Loucy (cell line): ENCODE results near the gene CARD8.

ENCODE experiments used
- EZH2phosphoT487 ChIP-seq: fragments of 200-600 bp; IDR thresholded peaks from 2 replicates; pipeline ENCODE4 v1.6.1; 2018; ENCODE audit warnings: antibody characterized with exemption, mild to moderate bottlenecking, moderate library complexity, borderline replicate concordance
- TF ChIP-seq, protein P1 (sequence below): fragments of 200-600 bp; sonication (generic); conservative IDR thresholded peaks from 2 replicates; pipeline ENCODE4 v1.5.1; 2014; ENCODE audit warnings: mild to moderate bottlenecking, antibody characterized with exemption, low read length

DNA sequence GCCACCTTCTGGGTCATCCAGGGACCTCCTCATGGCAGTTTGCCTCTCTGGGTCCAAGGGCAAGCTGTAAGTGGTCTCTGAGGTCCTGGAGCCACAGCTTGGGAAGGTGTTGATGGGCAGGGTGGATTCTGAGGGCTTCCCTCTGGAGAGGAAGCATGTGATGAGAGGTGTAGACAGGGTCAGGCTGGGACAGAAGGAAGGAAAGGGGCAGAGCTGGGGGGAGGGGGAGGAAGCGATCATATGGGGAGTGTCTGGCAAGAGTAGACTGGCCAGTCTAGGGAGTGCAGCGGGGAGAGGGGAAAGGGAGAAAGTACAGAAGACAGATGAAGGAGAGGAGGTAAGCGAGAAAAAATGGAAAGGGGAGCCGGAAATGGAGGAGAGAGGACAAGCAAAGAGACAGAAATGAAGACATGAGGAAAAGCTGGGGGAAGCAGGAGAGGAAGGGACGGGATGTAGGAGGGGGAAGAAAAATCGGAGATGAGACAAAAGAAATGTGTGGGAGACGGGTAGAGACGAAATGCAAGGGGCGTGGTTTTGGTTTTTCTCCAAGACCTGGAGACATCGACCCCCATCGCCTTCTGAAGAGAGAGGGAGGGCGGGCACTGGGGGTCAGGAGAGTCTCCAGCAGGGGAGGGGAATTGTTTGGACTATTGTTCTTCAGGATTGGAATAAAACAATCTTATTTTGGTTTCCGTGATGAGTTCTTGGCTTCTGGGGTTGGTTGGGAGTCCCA is 58.6 kb downstream of the CARD8 start:
- TF ChIP-seq, protein P1, sequence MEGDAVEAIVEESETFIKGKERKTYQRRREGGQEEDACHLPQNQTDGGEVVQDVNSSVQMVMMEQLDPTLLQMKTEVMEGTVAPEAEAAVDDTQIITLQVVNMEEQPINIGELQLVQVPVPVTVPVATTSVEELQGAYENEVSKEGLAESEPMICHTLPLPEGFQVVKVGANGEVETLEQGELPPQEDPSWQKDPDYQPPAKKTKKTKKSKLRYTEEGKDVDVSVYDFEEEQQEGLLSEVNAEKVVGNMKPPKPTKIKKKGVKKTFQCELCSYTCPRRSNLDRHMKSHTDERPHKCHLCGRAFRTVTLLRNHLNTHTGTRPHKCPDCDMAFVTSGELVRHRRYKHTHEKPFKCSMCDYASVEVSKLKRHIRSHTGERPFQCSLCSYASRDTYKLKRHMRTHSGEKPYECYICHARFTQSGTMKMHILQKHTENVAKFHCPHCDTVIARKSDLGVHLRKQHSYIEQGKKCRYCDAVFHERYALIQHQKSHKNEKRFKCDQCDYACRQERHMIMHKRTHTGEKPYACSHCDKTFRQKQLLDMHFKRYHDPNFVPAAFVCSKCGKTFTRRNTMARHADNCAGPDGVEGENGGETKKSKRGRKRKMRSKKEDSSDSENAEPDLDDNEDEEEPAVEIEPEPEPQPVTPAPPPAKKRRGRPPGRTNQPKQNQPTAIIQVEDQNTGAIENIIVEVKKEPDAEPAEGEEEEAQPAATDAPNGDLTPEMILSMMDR, result no peak
- TF ChIP-seq EZH2phosphoT487, result no peak
